ENCODE measurements around the gene MTERF4. TPM values are rescaled to one million over a fixed set of nuclear protein-coding genes. Genes with fewer than 3 reads are reported as not detected.

Gene MTERF4
- 9.7 and 33.8 TPM in 2 replicates for total RNA-seq

- peak; percentile 15 for DNase-seq (ENCODE audit: low read depth)
- peak within 1 kb of the TSS; percentile 87 for H3K4me3 ChIP-seq (ENCODE audit: low read depth, low read length)
- TF ChIP-seq CTCF (conservative IDR thresholded peaks at IDR 0.05; ENCODE audit: low read depth, low read length): no peak
Observed at GRCh38 chr2:241102239-241102803, at the start of gene MTERF4. Gene MTERF4, minus strand, starts transcription at chr2:241102287. Its CDS starts 14 bp downstream, at chr2:241102273.

GRCh38 chr2:241150660-241151530, 48.8 kb upstream of the MTERF4 start:
- TF ChIP-seq CTCF (conservative IDR thresholded peaks at IDR 0.05; ENCODE audit: low read depth, low read length): no peak
- DNase-seq (ENCODE audit: low read depth): no peak
- peak overlapping the region; percentile 80 for H3K4me3 ChIP-seq (ENCODE audit: low read depth, low read length)

GRCh38 chr2:241149925-241150659, 48.0 kb upstream of the MTERF4 start, which contains the start of gene PPP1R7:
Gene PPP1R7, plus strand, starts transcription at chr2:241150467. Its CDS starts 29 bp downstream, at chr2:241150496.
- peak within 1 kb of the TSS; percentile 80 for H3K4me3 ChIP-seq (ENCODE audit: low read depth, low read length)
- no peak for TF ChIP-seq CTCF (conservative IDR thresholded peaks at IDR 0.05; ENCODE audit: low read depth, low read length)
- DNase-seq (ENCODE audit: low read depth): peak; percentile 66

- DNase-seq (ENCODE audit: low read depth): no peak
- no peak for TF ChIP-seq CTCF (conservative IDR thresholded peaks at IDR 0.05; ENCODE audit: low read depth, low read length)
- H3K4me3 ChIP-seq (ENCODE audit: low read depth, low read length): peak overlapping the region; percentile 80
Observed at GRCh38 chr2:241149675-241149924, 47.5 kb upstream of the MTERF4 start.

GRCh38 chr2:241148891-241149674, 47.0 kb upstream of the MTERF4 start, which contains the start of gene PASK:
Gene PASK, minus strand, starts transcription at chr2:241149472. Its CDS starts 6,440 bp downstream, at chr2:241143032.
- TF ChIP-seq CTCF (conservative IDR thresholded peaks at IDR 0.05; ENCODE audit: low read depth, low read length): no peak
- DNase-seq (ENCODE audit: low read depth): peak; percentile 69
- H3K4me3 ChIP-seq (ENCODE audit: low read depth, low read length): peak within 1 kb of the TSS; percentile 80

- DNase-seq (ENCODE audit: low read depth): no peak
- no peak for TF ChIP-seq CTCF (conservative IDR thresholded peaks at IDR 0.05; ENCODE audit: low read depth, low read length)
- H3K4me3 ChIP-seq (ENCODE audit: low read depth, low read length): peak overlapping the region; percentile 80
Observed at GRCh38 chr2:241148239-241148638, 46.2 kb upstream of the MTERF4 start.

Measured in epithelial cell of proximal tubule (primary cell).